Prostate gland (tissue), 2 donors: ENCODE data around the gene PIK3C2G.

ENCODE experiments used
- CTCF ChIP-seq, 4 experiments: fragments of 200-600 bp in 2 of 4; fragments of 450-650 bp in 2 of 4; sonication (generic) in 2 of 4; IDR thresholded peaks; 1 replicate in 3 of 4; 2 replicates in 1 of 4; pipeline ENCODE4 v1.5.1; 2016 to 2019; ENCODE audit warnings: antibody characterized with exemption in 4 of 4, mild to moderate bottlenecking in 2 of 4, moderate library complexity in 2 of 4
- POLR2A ChIP-seq: fragments of 450-650 bp; IDR thresholded peaks from one replicate; pipeline ENCODE4 v1.6.1; 2016; ENCODE audit warnings: antibody characterized with exemption, mild to moderate bottlenecking
- POLR2AphosphoS5 ChIP-seq: sonication (generic); formaldehyde crosslinking; IDR thresholded peaks from one replicate; pipeline ENCODE4 v1.6.1; 2017; ENCODE audit warnings: antibody characterized with exemption

DNA sequence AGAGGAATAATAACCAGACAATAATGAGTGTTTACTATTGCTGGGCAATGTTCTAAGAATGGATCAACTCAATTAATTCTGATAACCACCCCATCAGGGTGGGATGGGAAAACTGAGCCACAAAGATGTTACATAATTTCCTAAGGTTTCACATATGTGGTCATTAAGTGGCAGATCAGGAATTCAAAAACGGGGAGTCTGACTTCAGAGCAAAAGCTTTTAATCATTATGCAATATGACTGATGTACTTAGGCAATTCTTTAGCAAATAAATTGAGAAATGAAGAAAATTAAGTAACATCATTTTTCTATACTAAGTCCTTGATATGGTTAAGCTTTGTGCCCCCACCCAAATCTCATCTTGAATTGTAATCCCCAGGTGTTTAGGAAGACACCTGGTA is 423.1 kb downstream of the PIK3C2G start:
- TF ChIP-seq CTCF (IDR thresholded peaks at IDR 0.05) (no peak), POLR2A (no peak), POLR2AphosphoS5 (no peak)
